ENCODE results near the gene BATF3. TPM values are rescaled to one million over a fixed set of nuclear protein-coding genes. Genes with fewer than 3 reads are reported as not detected.

The BATF3 gene
- polyA plus RNA-seq, 1 of the 3 experiments (the other 2 are of a cell fraction) = 0.76 TPM

DNA sequence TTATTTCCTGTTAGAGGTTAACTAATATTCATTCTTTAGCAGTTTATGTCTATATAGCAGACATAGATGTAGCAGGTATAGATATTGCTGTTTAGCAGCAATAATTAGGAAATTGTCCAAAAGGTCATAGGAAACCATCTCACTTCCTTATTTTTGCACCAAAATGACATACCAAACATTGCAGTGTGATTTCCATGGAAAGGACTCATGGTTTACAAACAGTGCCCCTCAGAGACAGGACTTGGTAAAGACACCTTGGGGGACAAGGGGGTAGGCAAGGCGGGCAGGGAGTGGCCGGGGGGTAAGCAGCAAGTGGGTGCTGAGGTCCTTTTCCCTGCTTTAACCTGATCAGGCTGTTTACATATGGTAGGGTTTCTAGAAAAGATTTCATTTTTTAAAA is 30.5 kb downstream of the BATF3 start:
- Histone ChIP-seq H3F3A (replicated peaks; ENCODE audit: insufficient read depth) (peaks cover 21% of the 10 kb centered on the region), H3K4me2 (no peak overlapping the region), H3K9ac (no peak overlapping the region), H3K4me1 (ENCODE audit: control insufficient read depth in 1 of 2, insufficient read depth in 2 of 2, low read depth in 1 of 2, low read length in 1 of 2) (peaks cover 29 to 51% of the 10 kb centered on the region in 2 experiments), H3K79me2 (ENCODE audit: insufficient read depth) (no peaks in the 10 kb centered on the region), H3K27ac (ENCODE audit: low read depth in 2 of 2, low read length in 1 of 2) (peak overlapping the region; percentile 95 to 99; a peak in 2 of 4 replicates), H3K27me3 (ENCODE audit: insufficient read depth) (no peaks in the 10 kb centered on the region), H2AFZ (ENCODE audit: low read depth) (no peak overlapping the region), H3K9me2 (no peaks in the 10 kb centered on the region), H3K36me3 (replicated peaks in 1 of 2; ENCODE audit: control insufficient read depth in 1 of 2, insufficient read depth in 2 of 2, low read length in 1 of 2) (no peaks in the 10 kb centered on the region), H3K4me3 (ENCODE audit: low read depth in 2 of 2, low read length in 1 of 2) (no peak overlapping the region), H3K9me3 (no peaks in the 10 kb centered on the region), H4K20me1 (ENCODE audit: insufficient read depth) (no peaks in the 10 kb centered on the region)
- TF ChIP-seq NFIC (IDR thresholded peaks at IDR 0.05; ENCODE audit: borderline replicate concordance) = no peak
- no peak for TF ChIP-seq GATA2 (CRISPR knock-in tag; IDR thresholded peaks at IDR 0.05)
- TF ChIP-seq, protein P1, sequence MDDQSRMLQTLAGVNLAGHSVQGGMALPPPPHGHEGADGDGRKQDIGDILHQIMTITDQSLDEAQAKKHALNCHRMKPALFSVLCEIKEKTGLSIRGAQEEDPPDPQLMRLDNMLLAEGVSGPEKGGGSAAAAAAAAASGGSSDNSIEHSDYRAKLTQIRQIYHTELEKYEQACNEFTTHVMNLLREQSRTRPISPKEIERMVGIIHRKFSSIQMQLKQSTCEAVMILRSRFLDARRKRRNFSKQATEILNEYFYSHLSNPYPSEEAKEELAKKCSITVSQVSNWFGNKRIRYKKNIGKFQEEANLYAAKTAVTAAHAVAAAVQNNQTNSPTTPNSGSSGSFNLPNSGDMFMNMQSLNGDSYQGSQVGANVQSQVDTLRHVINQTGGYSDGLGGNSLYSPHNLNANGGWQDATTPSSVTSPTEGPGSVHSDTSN (IDR thresholded peaks at IDR 0.05) = no peak
- TF ChIP-seq EP300 (IDR thresholded peaks at IDR 0.05; ENCODE audit: borderline replicate concordance in 1 of 2, low read depth in 1 of 2, low read length in 1 of 2) = no peak
- TF ChIP-seq GABPA (IDR thresholded peaks at IDR 0.05; ENCODE audit: low read depth) = no peak
- TF ChIP-seq FOXJ3 (CRISPR knock-in tag; IDR thresholded peaks at IDR 0.05) = no peak
- TF ChIP-seq, protein P2, sequence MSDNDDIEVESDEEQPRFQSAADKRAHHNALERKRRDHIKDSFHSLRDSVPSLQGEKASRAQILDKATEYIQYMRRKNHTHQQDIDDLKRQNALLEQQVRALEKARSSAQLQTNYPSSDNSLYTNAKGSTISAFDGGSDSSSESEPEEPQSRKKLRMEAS (IDR thresholded peaks at IDR 0.05; ENCODE audit: low read depth) = no peak
- TF ChIP-seq, protein P3, sequence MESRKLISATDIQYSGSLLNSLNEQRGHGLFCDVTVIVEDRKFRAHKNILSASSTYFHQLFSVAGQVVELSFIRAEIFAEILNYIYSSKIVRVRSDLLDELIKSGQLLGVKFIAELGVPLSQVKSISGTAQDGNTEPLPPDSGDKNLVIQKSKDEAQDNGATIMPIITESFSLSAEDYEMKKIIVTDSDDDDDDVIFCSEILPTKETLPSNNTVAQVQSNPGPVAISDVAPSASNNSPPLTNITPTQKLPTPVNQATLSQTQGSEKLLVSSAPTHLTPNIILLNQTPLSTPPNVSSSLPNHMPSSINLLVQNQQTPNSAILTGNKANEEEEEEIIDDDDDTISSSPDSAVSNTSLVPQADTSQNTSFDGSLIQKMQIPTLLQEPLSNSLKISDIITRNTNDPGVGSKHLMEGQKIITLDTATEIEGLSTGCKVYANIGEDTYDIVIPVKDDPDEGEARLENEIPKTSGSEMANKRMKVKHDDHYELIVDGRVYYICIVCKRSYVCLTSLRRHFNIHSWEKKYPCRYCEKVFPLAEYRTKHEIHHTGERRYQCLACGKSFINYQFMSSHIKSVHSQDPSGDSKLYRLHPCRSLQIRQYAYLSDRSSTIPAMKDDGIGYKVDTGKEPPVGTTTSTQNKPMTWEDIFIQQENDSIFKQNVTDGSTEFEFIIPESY (IDR thresholded peaks at IDR 0.05; ENCODE audit: borderline replicate concordance, low read depth) = no peak
- TF ChIP-seq, protein P4, sequence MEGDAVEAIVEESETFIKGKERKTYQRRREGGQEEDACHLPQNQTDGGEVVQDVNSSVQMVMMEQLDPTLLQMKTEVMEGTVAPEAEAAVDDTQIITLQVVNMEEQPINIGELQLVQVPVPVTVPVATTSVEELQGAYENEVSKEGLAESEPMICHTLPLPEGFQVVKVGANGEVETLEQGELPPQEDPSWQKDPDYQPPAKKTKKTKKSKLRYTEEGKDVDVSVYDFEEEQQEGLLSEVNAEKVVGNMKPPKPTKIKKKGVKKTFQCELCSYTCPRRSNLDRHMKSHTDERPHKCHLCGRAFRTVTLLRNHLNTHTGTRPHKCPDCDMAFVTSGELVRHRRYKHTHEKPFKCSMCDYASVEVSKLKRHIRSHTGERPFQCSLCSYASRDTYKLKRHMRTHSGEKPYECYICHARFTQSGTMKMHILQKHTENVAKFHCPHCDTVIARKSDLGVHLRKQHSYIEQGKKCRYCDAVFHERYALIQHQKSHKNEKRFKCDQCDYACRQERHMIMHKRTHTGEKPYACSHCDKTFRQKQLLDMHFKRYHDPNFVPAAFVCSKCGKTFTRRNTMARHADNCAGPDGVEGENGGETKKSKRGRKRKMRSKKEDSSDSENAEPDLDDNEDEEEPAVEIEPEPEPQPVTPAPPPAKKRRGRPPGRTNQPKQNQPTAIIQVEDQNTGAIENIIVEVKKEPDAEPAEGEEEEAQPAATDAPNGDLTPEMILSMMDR (IDR thresholded peaks at IDR 0.05) = peak; percentile 56
- peak; percentile 42 for TF ChIP-seq SMC3 (IDR thresholded peaks at IDR 0.05; ENCODE audit: low read depth, low read length)
- TF ChIP-seq NRF1 (IDR thresholded peaks at IDR 0.05; ENCODE audit: low read depth, low read length) = no peak
- no peak for TF ChIP-seq FOSL2 (IDR thresholded peaks at IDR 0.05; ENCODE audit: borderline replicate concordance, low read depth)
- peak; percentile 70 for TF ChIP-seq RAD21 (IDR thresholded peaks at IDR 0.05; ENCODE audit: low read length)
- TF ChIP-seq RXRA (IDR thresholded peaks at IDR 0.05; ENCODE audit: borderline replicate concordance, low read depth) = no peak
- peak; percentile 65 for DNase-seq
- ChIA-PET CTCF (interaction anchor here (0.8 to 6.0 kb wide), 8 partner anchors 8 to 191 kb away, joined by 3 to 51 read pairs (median 4); partner anchors contain the start of gene ATF3), POLR2A (interaction anchor here (3.6 kb wide), 1 partner anchor 60 kb away, joined by 41 read pairs; the partner anchor contains the start of gene ATF3)
- 95% methylated on average over 2 of the region's 2 CpGs for WGBS (ENCODE audit: low lambda C conversion rate)
